ENCODE results near the gene DPP7. TPM values are rescaled to one million over a fixed set of nuclear protein-coding genes. Genes with fewer than 3 reads are reported as not detected.

The DPP7 gene
- total RNA-seq, 1 experiment from 2014 or later: 139 TPM

- no peak for TF ChIP-seq CTCF (IDR thresholded peaks at IDR 0.05; ENCODE audit: unreplicated experiment)
- CTCF ChIA-PET: interaction anchor here (0.7 to 0.8 kb wide), 2 partner anchors 11 to 513 kb away, joined by 3 read pairs; no protein-coding TSS in a partner anchor
- H3K27ac Mint-ChIP-seq (ENCODE audit: low read depth, unreplicated experiment): no peak overlapping the region
These were observed 5.8 kb downstream of the DPP7 start for GRCh38 chr9:137108608-137109249.

GRCh38 chr9:137107982-137108381, 6.6 kb downstream of the DPP7 start:
- CTCF ChIA-PET: no interaction called here
- no peak overlapping the region for H3K4me3 Mint-ChIP-seq (ENCODE audit: unreplicated experiment)
- H3K36me3 Mint-ChIP-seq (ENCODE audit: insufficient read depth, unreplicated experiment): peaks cover 28% of the 10 kb centered on the region
- DNase-seq (ENCODE audit: unreplicated experiment): no peak
- no TSS peak for BruUV-seq (replicated peaks)
- H3K27ac Mint-ChIP-seq (ENCODE audit: low read depth, unreplicated experiment): no peak overlapping the region
- no peak for TF ChIP-seq CTCF (IDR thresholded peaks at IDR 0.05; ENCODE audit: unreplicated experiment)
- POLR2A ChIA-PET: interaction anchor here (0.7 to 1.2 kb wide), 2 partner anchors 16 to 65 kb away, joined by 3 read pairs; no protein-coding TSS in a partner anchor
- intact Hi-C loops (cut with micrococcal nuclease): no loop called here
- H3K9me3 Mint-ChIP-seq (ENCODE audit: unreplicated experiment): no peaks in the 10 kb centered on the region
- H3K4me1 Mint-ChIP-seq (ENCODE audit: insufficient read depth, unreplicated experiment): no peaks in the 10 kb centered on the region
- no peaks in the 10 kb centered on the region for H3K27me3 Mint-ChIP-seq (ENCODE audit: insufficient read depth, unreplicated experiment)

More at GRCh38 chr9:137108608-137109249, 5.8 kb downstream of the DPP7 start:
- no TSS peak for BruUV-seq (replicated peaks)
- DNase-seq (ENCODE audit: unreplicated experiment): no peak
- Mint-ChIP-seq H3K4me3 (ENCODE audit: unreplicated experiment) (no peak overlapping the region), H3K27me3 (ENCODE audit: insufficient read depth, unreplicated experiment) (no peaks in the 10 kb centered on the region), H3K4me1 (ENCODE audit: insufficient read depth, unreplicated experiment) (no peaks in the 10 kb centered on the region), H3K9me3 (ENCODE audit: unreplicated experiment) (no peaks in the 10 kb centered on the region), H3K36me3 (ENCODE audit: insufficient read depth, unreplicated experiment) (peaks cover 28% of the 10 kb centered on the region)
- intact Hi-C loops (cut with micrococcal nuclease): no loop called here
- POLR2A ChIA-PET: interaction anchor here (0.7 to 1.2 kb wide), 2 partner anchors 17 to 64 kb away, joined by 3 read pairs; no protein-coding TSS in a partner anchor

DNA sequence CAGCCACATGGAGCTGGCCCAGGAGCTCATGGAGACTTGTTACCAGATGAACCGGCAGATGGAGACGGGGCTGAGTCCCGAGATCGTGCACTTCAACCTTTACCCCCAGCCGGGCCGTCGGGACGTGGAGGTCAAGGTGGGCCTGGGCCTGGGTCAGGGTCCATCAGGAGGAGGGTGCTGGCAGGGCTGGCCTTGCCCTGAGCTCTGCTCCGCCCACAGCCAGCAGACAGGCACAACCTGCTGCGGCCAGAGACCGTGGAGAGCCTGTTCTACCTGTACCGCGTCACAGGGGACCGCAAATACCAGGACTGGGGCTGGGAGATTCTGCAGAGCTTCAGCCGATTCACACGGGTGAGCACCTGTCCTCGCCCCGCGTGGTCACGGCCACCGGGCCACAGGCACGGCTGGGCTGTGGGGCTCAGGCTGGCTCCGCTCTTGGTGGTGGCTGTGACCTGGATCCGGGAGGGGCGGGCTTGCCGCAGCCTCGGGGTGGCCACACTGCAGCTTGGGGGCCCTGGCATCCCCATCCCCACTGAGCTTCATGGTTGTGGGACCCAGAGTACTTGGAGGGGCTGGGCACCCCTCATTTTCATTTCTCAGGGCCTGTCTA, 7.1 kb downstream of the DPP7 start:
- Mint-ChIP-seq H3K27me3 (ENCODE audit: insufficient read depth, unreplicated experiment) (no peaks in the 10 kb centered on the region), H3K36me3 (ENCODE audit: insufficient read depth, unreplicated experiment) (peaks cover 28% of the 10 kb centered on the region), H3K9me3 (ENCODE audit: unreplicated experiment) (no peaks in the 10 kb centered on the region), H3K4me3 (ENCODE audit: unreplicated experiment) (no peak overlapping the region), H3K4me1 (ENCODE audit: insufficient read depth, unreplicated experiment) (no peaks in the 10 kb centered on the region), H3K27ac (ENCODE audit: low read depth, unreplicated experiment) (no peak overlapping the region)
- no TSS peak for BruUV-seq (replicated peaks)
- intact Hi-C loops (cut with micrococcal nuclease): no loop called here
- DNase-seq (ENCODE audit: unreplicated experiment): no peak
- ChIA-PET POLR2A (interaction anchor here (1.0 kb wide), 1 partner anchor 21 kb away, joined by 4 read pairs; the partner anchor contains the start of gene MAN1B1), CTCF (interaction anchor here (0.6 to 1.5 kb wide), 4 partner anchors 18 to 346 kb away, joined by 3 to 6 read pairs (median 3); no protein-coding TSS in a partner anchor)
- TF ChIP-seq CTCF (IDR thresholded peaks at IDR 0.05; ENCODE audit: unreplicated experiment): no peak

- POLR2A ChIA-PET: interaction anchor here (1.0 kb wide), 1 partner anchor 20 kb away, joined by 4 read pairs; the partner anchor contains the start of gene MAN1B1
- H3K36me3 Mint-ChIP-seq (ENCODE audit: insufficient read depth, unreplicated experiment): peaks cover 28% of the 10 kb centered on the region
- H3K4me1 Mint-ChIP-seq (ENCODE audit: insufficient read depth, unreplicated experiment): no peaks in the 10 kb centered on the region
- intact Hi-C loops (cut with micrococcal nuclease): no loop called here
- no peak overlapping the region for H3K4me3 Mint-ChIP-seq (ENCODE audit: unreplicated experiment)
- TF ChIP-seq CTCF (IDR thresholded peaks at IDR 0.05; ENCODE audit: unreplicated experiment): no peak
- DNase-seq (ENCODE audit: unreplicated experiment): no peak
- H3K27me3 Mint-ChIP-seq (ENCODE audit: insufficient read depth, unreplicated experiment): no peaks in the 10 kb centered on the region
- H3K27ac Mint-ChIP-seq (ENCODE audit: low read depth, unreplicated experiment): no peak overlapping the region
- no peaks in the 10 kb centered on the region for H3K9me3 Mint-ChIP-seq (ENCODE audit: unreplicated experiment)
- CTCF ChIA-PET: interaction anchor here (0.6 to 1.5 kb wide), 4 partner anchors 17 to 345 kb away, joined by 3 to 6 read pairs (median 3); no protein-coding TSS in a partner anchor
- BruUV-seq (replicated peaks): no TSS peak
These were observed 7.8 kb downstream of the DPP7 start for GRCh38 chr9:137106662-137107250.

All from MCF 10A (cell line).